ENCODE data around the gene FCF1. TPM values are rescaled to one million over a fixed set of nuclear protein-coding genes. Genes with fewer than 3 reads are reported as not detected.
A peak's percentile ranks its signal among the peaks of the same experiment; 100 is the strongest.

The FCF1 gene
- total and polyA plus RNA-seq, 2 of the 13 experiments (the other 11 are each of a cell fraction or from before 2014, with no cell fraction given) = 31.0 to 44.4 TPM

GRCh38 chr14:74762917-74763802 lies 50.2 kb downstream of the FCF1 start, which contains the start of gene YLPM1:
Gene YLPM1 (plus strand): TSS chr14:74763316. CDS start chr14:74763490, 174 bp downstream.
- Histone ChIP-seq H4K20me1 (ENCODE audit: insufficient read depth, low read length) (peaks cover 24% of the 10 kb centered on the region), H3K27me3 (ENCODE audit: control insufficient read depth in 1 of 2, insufficient read depth in 2 of 2, low read length in 2 of 2) (no peaks in the 10 kb centered on the region; a peak in 1 of 5 replicates), H3K36me3 (replicated peaks in 1 of 2; ENCODE audit: control insufficient read depth in 1 of 2, insufficient read depth in 2 of 2, low read length in 2 of 2) (no peaks in the 10 kb centered on the region), H3K4me1 (ENCODE audit: insufficient read depth, low read length) (peaks cover 43% of the 10 kb centered on the region), H3K9me3 (ENCODE audit: low read length) (no peaks in the 10 kb centered on the region), H3K9ac (ENCODE audit: insufficient read depth, low read depth, low read length) (peak within 1 kb of the TSS; percentile 98), H3K27ac (ENCODE audit: extremely low read length, insufficient read depth, low read length) (peak within 1 kb of the TSS; percentile 84), H3K4me3 (replicated peaks in 1 of 3; ENCODE audit: insufficient read depth in 1 of 3, low read depth in 2 of 3, low read length in 3 of 3) (peak within 1 kb of the TSS; percentile 92 to 96 (median 95)), H2AFZ (ENCODE audit: low read length) (peak within 1 kb of the TSS; percentile 98), H3K4me2 (ENCODE audit: low read depth, low read length) (peak within 1 kb of the TSS; percentile 92), H3K79me2 (ENCODE audit: insufficient read depth, low read length) (peaks cover 48% of the 10 kb centered on the region)
- intact Hi-C loops (cut with micrococcal nuclease; ENCODE audit: unreplicated experiment) (loop anchor here (2.0 kb wide), 1 partner anchor 50 kb away; the partner anchor contains the start of genes AREL1 and FCF1), in situ Hi-C loops (cut with HindIII; ENCODE audit: extremely low pct_ligation_motif_present, low pct_unique_long_range_greater_than_20kb) (no loop called here)
- ChIA-PET CTCF (ENCODE audit: low intra/inter-chr PET ratio, low total read pairs) (interaction anchor here (0.7 kb wide), 1 partner anchor 348 kb away, joined by 3 read pairs; no protein-coding TSS in a partner anchor), POLR2A (interaction anchor here (0.8 to 1.8 kb wide), 7 partner anchors 8 to 364 kb away, joined by 3 to 8 read pairs (median 4); partner anchors contain the start of genes ISCA2, NEK9 and NPC2)
- FAIRE-seq = peak; percentile 99
- peak; percentile 98 for ATAC-seq
- DNase-seq (ENCODE audit: low spot score) = peak; percentile 94
- no TSS peak for BruUV-seq (replicated peaks)
- WGBS (ENCODE audit: low lambda C conversion rate) = 0% methylated on average over 25 of the region's 76 CpGs
- no peak for TF ChIP-seq AHDC1 (CRISPR knock-in tag; IDR thresholded peaks at IDR 0.05; ENCODE audit: borderline replicate concordance)
- TF ChIP-seq ZNF777 (CRISPR knock-in tag; IDR thresholded peaks at IDR 0.05) = peak; percentile 72
- peak; percentile 96 for TF ChIP-seq RBFOX2 (IDR thresholded peaks at IDR 0.05; ENCODE audit: low read depth, low read length)
- TF ChIP-seq, protein P1, sequence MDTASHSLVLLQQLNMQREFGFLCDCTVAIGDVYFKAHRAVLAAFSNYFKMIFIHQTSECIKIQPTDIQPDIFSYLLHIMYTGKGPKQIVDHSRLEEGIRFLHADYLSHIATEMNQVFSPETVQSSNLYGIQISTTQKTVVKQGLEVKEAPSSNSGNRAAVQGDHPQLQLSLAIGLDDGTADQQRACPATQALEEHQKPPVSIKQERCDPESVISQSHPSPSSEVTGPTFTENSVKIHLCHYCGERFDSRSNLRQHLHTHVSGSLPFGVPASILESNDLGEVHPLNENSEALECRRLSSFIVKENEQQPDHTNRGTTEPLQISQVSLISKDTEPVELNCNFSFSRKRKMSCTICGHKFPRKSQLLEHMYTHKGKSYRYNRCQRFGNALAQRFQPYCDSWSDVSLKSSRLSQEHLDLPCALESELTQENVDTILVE (CRISPR knock-in tag; IDR thresholded peaks at IDR 0.05) = 0 out of 2 replicates have a peak, but pooled peaks have one; percentile 19
- TF ChIP-seq CERS6 (CRISPR knock-in tag; IDR thresholded peaks at IDR 0.05) = peak; percentile 74; the same call in 1 of the 2 replicates
- no peak for TF ChIP-seq SP140L (CRISPR knock-in tag; IDR thresholded peaks at IDR 0.05; ENCODE audit: borderline replicate concordance)
- TF ChIP-seq ZNF672 (CRISPR knock-in tag; IDR thresholded peaks at IDR 0.05) = no peak
- peak; percentile 26; the same call in 1 of the 2 replicates for TF ChIP-seq ARID5B (CRISPR knock-in tag; IDR thresholded peaks at IDR 0.05)
- no peak for TF ChIP-seq NFIB (CRISPR knock-in tag; IDR thresholded peaks at IDR 0.05; ENCODE audit: borderline replicate concordance)
